Glutamatergic neuron (in vitro differentiated cells): Measurements from ENCODE around the gene ULK4. TPM values are rescaled to one million over a fixed set of nuclear protein-coding genes. Genes with fewer than 3 reads are reported as not detected.

ENCODE experiments used
- DNase-seq: peaks from one replicate; pipeline ENCODE4 v3.0.0; 2022
- H3K27ac Mint-ChIP-seq: one replicate; pipeline ENCODE4 v1.8.0; 2020; ENCODE audit warnings: mild to moderate bottlenecking, mixed read lengths, inconsistent platforms; ENCODE audit not compliant: unreplicated experiment
- H3K27me3 Mint-ChIP-seq: one replicate; pipeline ENCODE4 v1.8.0; 2020; ENCODE audit warnings: mild to moderate bottlenecking, moderate library complexity, mixed read lengths, inconsistent platforms; ENCODE audit not compliant: unreplicated experiment
- H3K36me3 Mint-ChIP-seq: one replicate; pipeline ENCODE4 v1.8.0; 2020; ENCODE audit warnings: mild to moderate bottlenecking, mixed read lengths, inconsistent platforms; ENCODE audit not compliant: unreplicated experiment
- H3K4me1 Mint-ChIP-seq: one replicate; pipeline ENCODE4 v1.8.0; 2020; ENCODE audit warnings: mild to moderate bottlenecking, low read depth, mixed read lengths, inconsistent platforms; ENCODE audit not compliant: unreplicated experiment
- H3K4me3 Mint-ChIP-seq: one replicate; pipeline ENCODE4 v1.8.0; 2020; ENCODE audit warnings: mild to moderate bottlenecking, mixed read lengths, inconsistent platforms; ENCODE audit not compliant: unreplicated experiment
- H3K9me3 Mint-ChIP-seq: one replicate; pipeline ENCODE4 v1.8.0; 2020; ENCODE audit warnings: mild to moderate bottlenecking, moderate library complexity, mixed read lengths, inconsistent platforms; ENCODE audit not compliant: unreplicated experiment
- total RNA-seq: library from RNA; stranded (reverse); fragmentation: NEBNext Ultra II Directional; extraction: Animal tissue kit (Norgen Biotek cat#: 25700); gene quantifications from one replicate; pipeline ENCODE4 v1.2.1, GENCODE V29; 2021; ENCODE audit not compliant: unreplicated experiment
- TF ChIP-seq, protein P1 (sequence below): fragments of 200-600 bp; sonication (generic); IDR thresholded peaks from one replicate; pipeline ENCODE4 v1.5.0; 2021; ENCODE audit not compliant: partially characterized antibody, unreplicated experiment

Gene ULK4
- total RNA-seq, 1 donor from 2014 or later = 9.7 TPM

DNA sequence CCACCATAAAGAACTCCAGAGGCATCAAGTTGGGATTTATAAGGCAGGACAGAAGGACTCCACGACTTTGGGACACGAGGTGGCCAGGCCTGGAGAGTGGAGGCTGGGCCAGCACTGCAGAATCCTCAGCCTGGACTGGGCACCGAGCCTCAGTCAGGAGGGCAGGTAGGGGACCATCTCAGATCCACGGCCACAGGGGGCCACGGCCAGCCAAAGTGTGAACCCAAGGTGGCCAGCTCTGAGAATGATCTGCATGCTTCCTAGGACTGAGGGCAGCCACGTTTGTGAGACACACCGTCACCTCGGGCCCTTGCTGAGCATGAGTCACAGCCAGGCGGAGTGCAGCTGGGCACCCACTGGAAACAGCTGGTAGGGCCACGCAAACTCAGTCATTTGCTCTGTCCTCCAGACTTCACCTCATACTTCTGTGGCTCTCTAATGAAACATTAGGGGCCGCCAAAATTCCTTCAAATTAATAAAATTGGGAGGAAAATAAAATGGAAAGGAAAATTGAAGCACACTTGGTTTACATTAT lies 696.8 kb downstream of the ULK4 start:
- TF ChIP-seq, protein P1, sequence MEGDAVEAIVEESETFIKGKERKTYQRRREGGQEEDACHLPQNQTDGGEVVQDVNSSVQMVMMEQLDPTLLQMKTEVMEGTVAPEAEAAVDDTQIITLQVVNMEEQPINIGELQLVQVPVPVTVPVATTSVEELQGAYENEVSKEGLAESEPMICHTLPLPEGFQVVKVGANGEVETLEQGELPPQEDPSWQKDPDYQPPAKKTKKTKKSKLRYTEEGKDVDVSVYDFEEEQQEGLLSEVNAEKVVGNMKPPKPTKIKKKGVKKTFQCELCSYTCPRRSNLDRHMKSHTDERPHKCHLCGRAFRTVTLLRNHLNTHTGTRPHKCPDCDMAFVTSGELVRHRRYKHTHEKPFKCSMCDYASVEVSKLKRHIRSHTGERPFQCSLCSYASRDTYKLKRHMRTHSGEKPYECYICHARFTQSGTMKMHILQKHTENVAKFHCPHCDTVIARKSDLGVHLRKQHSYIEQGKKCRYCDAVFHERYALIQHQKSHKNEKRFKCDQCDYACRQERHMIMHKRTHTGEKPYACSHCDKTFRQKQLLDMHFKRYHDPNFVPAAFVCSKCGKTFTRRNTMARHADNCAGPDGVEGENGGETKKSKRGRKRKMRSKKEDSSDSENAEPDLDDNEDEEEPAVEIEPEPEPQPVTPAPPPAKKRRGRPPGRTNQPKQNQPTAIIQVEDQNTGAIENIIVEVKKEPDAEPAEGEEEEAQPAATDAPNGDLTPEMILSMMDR = no peak
- H3K4me3 Mint-ChIP-seq = no peak overlapping the region
- peaks cover 5% of the 10 kb centered on the region for H3K36me3 Mint-ChIP-seq
- no peaks in the 10 kb centered on the region for H3K4me1 Mint-ChIP-seq
- no peak overlapping the region for H3K27ac Mint-ChIP-seq
- H3K9me3 Mint-ChIP-seq = peaks cover 2% of the 10 kb centered on the region
- DNase-seq = no peak
- H3K27me3 Mint-ChIP-seq = peaks cover 7% of the 10 kb centered on the region

DNA sequence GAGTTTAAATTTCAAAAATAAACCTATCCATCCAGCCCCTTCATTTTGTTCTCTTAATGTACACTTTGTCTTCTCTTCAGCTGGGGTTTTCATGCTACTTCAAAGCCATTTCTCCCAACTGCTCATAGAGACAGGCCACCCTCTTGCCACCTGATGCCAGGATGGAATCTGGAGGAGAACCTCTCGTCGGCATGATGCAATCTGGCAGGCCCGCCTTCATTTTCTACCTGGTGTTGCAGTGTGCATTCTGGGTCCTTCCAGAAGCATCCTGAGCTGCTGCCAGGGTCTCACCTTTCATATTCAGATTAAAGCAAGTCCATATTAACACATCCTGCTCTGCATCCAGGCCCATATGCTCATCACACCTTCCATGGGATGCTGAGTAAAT lies 701.8 kb downstream of the ULK4 start:
- DNase-seq = no peak
- H3K4me1 Mint-ChIP-seq = no peaks in the 10 kb centered on the region
- TF ChIP-seq, protein P1 = no peak
- no peaks in the 10 kb centered on the region for H3K36me3 Mint-ChIP-seq
- H3K27me3 Mint-ChIP-seq = peaks cover 3% of the 10 kb centered on the region
- H3K4me3 Mint-ChIP-seq = no peak overlapping the region
- H3K27ac Mint-ChIP-seq = no peak overlapping the region
- H3K9me3 Mint-ChIP-seq = peaks cover 4% of the 10 kb centered on the region

DNA sequence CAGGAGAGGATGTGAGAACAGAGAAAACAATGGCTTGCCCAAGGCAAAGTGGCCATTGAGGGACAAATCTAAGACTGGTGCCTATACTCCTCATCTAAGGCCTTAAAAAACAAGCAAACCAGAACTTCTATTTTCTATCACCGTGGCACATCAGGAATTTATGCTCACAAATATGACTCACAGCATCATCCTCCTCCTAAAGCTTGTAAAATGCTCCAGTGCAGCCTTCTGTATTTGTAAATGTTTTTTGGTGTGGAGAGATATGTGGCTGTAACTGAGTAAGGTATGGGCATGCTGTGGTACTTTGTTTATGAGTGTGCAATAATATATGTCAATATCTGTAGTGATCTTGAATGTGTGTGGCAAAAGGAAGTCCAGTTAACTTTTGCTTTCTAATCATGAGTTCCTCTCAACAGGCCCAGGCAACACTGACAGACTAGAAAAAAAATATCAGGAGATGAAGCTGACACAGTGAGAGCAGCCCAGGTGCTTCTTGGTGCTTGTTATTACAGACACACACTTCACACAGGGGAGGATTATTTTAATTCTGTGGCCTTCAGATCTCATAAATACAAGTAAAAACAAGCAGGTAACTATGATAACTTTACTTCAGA lies 702.3 kb downstream of the ULK4 start:
- TF ChIP-seq, protein P1 = no peak
- no peaks in the 10 kb centered on the region for H3K36me3 Mint-ChIP-seq
- H3K27me3 Mint-ChIP-seq = peaks cover 3% of the 10 kb centered on the region
- no peaks in the 10 kb centered on the region for H3K4me1 Mint-ChIP-seq
- H3K4me3 Mint-ChIP-seq = no peak overlapping the region
- H3K9me3 Mint-ChIP-seq = peaks cover 4% of the 10 kb centered on the region
- no peak overlapping the region for H3K27ac Mint-ChIP-seq
- DNase-seq = no peak

DNA sequence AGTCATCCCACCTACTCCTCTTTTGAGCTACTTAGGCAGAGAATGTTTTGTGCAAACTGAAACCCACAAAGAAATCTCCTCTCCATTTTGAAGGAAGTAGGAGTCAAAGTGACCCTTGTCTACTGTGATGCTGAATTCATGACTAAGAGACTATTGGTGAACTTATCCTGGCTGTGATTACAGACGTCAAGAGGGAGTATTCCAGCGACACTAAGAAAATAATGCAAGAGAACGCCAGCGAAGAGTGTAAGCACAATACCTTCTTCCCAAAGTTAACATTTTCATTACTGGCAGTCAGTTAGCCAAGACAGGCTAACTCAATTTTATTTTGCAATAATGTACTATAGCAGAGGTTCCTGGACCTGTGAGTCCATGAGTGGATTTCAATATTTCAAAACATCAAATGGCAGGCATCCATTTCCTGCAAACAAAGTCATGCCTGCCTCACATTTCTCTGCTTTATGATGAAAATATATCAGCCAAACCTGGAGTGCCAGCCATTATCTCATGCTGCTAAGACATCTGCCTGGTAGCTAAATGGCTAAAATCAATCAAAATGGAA lies 703.6 kb downstream of the ULK4 start:
- DNase-seq = no peak
- H3K9me3 Mint-ChIP-seq = peaks cover 1% of the 10 kb centered on the region
- no peaks in the 10 kb centered on the region for H3K4me1 Mint-ChIP-seq

DNA sequence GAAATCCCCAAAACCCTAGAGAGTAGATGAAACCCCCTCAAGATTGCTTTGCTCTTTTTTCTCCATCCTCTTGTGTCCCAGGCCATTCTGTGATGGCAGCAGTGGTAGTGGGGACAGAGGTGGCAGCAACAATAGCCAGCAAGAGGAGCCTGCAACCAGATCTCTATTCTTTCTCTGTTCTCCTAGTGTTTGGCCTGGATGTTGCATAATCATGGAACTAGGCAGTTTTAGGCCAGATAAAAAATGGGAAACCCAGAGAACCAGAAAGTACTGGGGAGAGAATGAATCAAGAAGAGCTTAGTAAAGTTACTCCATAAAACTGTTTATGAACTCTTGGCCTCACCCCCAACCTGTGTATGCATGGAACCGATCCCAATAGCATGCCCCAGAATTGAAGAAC lies 710.3 kb downstream of the ULK4 start:
- DNase-seq = no peak
- H3K27ac Mint-ChIP-seq = no peak overlapping the region
- TF ChIP-seq, protein P1 = no peak
- no peak overlapping the region for H3K4me3 Mint-ChIP-seq
- H3K4me1 Mint-ChIP-seq = no peaks in the 10 kb centered on the region
- no peaks in the 10 kb centered on the region for H3K27me3 Mint-ChIP-seq
- no peaks in the 10 kb centered on the region for H3K9me3 Mint-ChIP-seq
- no peaks in the 10 kb centered on the region for H3K36me3 Mint-ChIP-seq

More for the DNA sequence above, 703.6 kb downstream of the ULK4 start:
- Mint-ChIP-seq H3K27ac (no peak overlapping the region), H3K27me3 (no peaks in the 10 kb centered on the region), H3K36me3 (no peaks in the 10 kb centered on the region), H3K4me3 (no peak overlapping the region)
- TF ChIP-seq, protein P1 = no peak
